Stimulated activated CD4-positive, alpha-beta T cell treated with anti-CD3 and anti-CD28 coated beads, Interleukin-4, amount 100 ng/mL, for 4 hours (primary cell): ENCODE measurements around the gene CYS1.
A peak's percentile ranks its signal among the peaks of the same experiment; 100 is the strongest.
"Not testable (repeated sequence)": the region's sequence is repeated elsewhere in the genome, so short reads cannot be mapped to it uniquely, and the experiment has no call there.

Experiments
- DNase-seq, 2 experiments: peaks; one replicate each; pipeline ENCODE4 v3.0.0-alpha.2; 2020

CYS1 gene

GRCh38 chr2:10079870-10080535, at the start of gene CYS1:
Gene CYS1 (minus strand): TSS chr2:10080411. CDS start chr2:10080223, 188 bp downstream.
- DNase-seq, result no peak

GRCh38 chr2:10129490-10129889, 49.3 kb upstream of the CYS1 start:
- DNase-seq, result no peak

GRCh38 chr2:10128420-10128819, 48.2 kb upstream of the CYS1 start:
- no peak for DNase-seq

GRCh38 chr2:10126632-10127026, 46.4 kb upstream of the CYS1 start:
- no peak for DNase-seq

- no peak for DNase-seq
These were observed 45.8 kb upstream of the CYS1 start for GRCh38 chr2:10125842-10126631.

GRCh38 chr2:10124538-10125045, 44.4 kb upstream of the CYS1 start:
- peak in 1 of 2 experiments; percentile 14 for DNase-seq

- DNase-seq, result no peak
These were observed 43.1 kb upstream of the CYS1 start for GRCh38 chr2:10123281-10123680.

- peak; percentile 85 to 88 for DNase-seq
These were observed 42.5 kb upstream of the CYS1 start, which contains the start of gene RRM2 for GRCh38 chr2:10122500-10123280. Gene RRM2 (plus strand): TSS chr2:10122739. CDS start chr2:10122799, 60 bp downstream.

- no peak for DNase-seq
These were observed 40.8 kb upstream of the CYS1 start for GRCh38 chr2:10120877-10121574.

- DNase-seq, result peak; percentile 91 to 95
These were observed 40.1 kb upstream of the CYS1 start for GRCh38 chr2:10120158-10120876.

GRCh38 chr2:10119601-10120157, 39.5 kb upstream of the CYS1 start:
- no peak for DNase-seq

- DNase-seq, result no peak
These were observed 38.8 kb upstream of the CYS1 start for GRCh38 chr2:10119027-10119325.

GRCh38 chr2:10109311-10109710, 29.1 kb upstream of the CYS1 start:
- no peak for DNase-seq

- not testable (repeated sequence) for DNase-seq
These were observed 24.7 kb upstream of the CYS1 start for GRCh38 chr2:10104906-10105305.

GRCh38 chr2:10103179-10103578, 23.0 kb upstream of the CYS1 start:
- no peak for DNase-seq

- DNase-seq, result no peak
These were observed 21.3 kb upstream of the CYS1 start for GRCh38 chr2:10101491-10101890.

GRCh38 chr2:10097352-10098148, 17.3 kb upstream of the CYS1 start:
- peak in 1 of 2 experiments; percentile 34 for DNase-seq

- DNase-seq, result no peak
These were observed 16.4 kb upstream of the CYS1 start for GRCh38 chr2:10096641-10097040.

GRCh38 chr2:10095175-10095574, 15.0 kb upstream of the CYS1 start:
- DNase-seq, result no peak

- no peak for DNase-seq
These were observed 14.1 kb upstream of the CYS1 start for GRCh38 chr2:10094271-10094814.

- not testable (repeated sequence) for DNase-seq
These were observed 11.7 kb upstream of the CYS1 start for GRCh38 chr2:10091889-10092244.
